H1 (cell line): ENCODE data around the gene CHAD. TPM values are rescaled to one million over a fixed set of nuclear protein-coding genes. Genes with fewer than 3 reads are reported as not detected.

Source experiments
- CHD2 ChIP-seq: IDR thresholded peaks from 2 replicates; pipeline ENCODE4 v1.6.1; 2012; ENCODE audit warnings: low read length, improper control_type of control experiment
- E2F6 ChIP-seq: IDR thresholded peaks from 2 replicates; pipeline ENCODE4 v1.6.1; 2012; ENCODE audit warnings: inconsistent platforms
- EZH2 ChIP-seq: fragments of 200-600 bp; sonication (generic); IDR thresholded peaks from 2 replicates; pipeline ENCODE4 v1.7.1; 2012; ENCODE audit warnings: low read depth, mild to moderate bottlenecking, moderate library complexity, low read length, inconsistent platforms; ENCODE audit not compliant: severe bottlenecking
- SIX5 ChIP-seq: IDR thresholded peaks from 2 replicates; pipeline ENCODE4 v1.6.1; 2011; ENCODE audit warnings: mild to moderate bottlenecking, low read depth, low read length
- SP2 ChIP-seq: IDR thresholded peaks from 2 replicates; pipeline ENCODE4 v1.6.1; 2012; ENCODE audit warnings: mild to moderate bottlenecking, low read length, inconsistent platforms
- polyA plus RNA-seq, 7 experiments: library from polyadenylated mRNA; depleted of rRNA in 3 of 7; stranded (reverse) in 5 of 7; unstranded in 2 of 7; fragments of >200 nt in 5 of 7; fragments of 200-250 nt in 2 of 7; gene quantifications; 1 replicate in 5 of 7; 2 replicates in 1 of 7; 4 replicates in 1 of 7; pipeline versions ENCODE4 v1.2.1 to v1.2.3, GENCODE V29; 2011 to 2013; ENCODE audit warnings: missing spikeins in 2 of 7, mixed read lengths in 2 of 7
- total RNA-seq: library from RNA; stranded (reverse); fragmentation: NEBNext Ultra II Directional; extraction: Animal tissue kit (Norgen Biotek cat#: 25700); gene quantifications from 2 replicates; pipeline ENCODE4 v1.2.1, GENCODE V29; 2021

CHAD gene
- total and polyA plus RNA-seq, 2 of the 8 experiments (the other 6 are each of a cell fraction or from before 2014, with no cell fraction given): 0.03 TPM; not detected in 1

- TF ChIP-seq EZH2 (no peak), E2F6 (peak; percentile 63; the same call in 1 of the 2 replicates), SIX5 (no peak), CHD2 (peak; percentile 58; the same call in 1 of the 2 replicates), SP2 (no peak)
Observed at GRCh38 chr17:50478391-50479381, 10.0 kb upstream of the CHAD start, which contains the start of gene RSAD1 (continued).
